Neural progenitor cell (in vitro differentiated cells): ENCODE measurements around the gene CCDC141. TPM values are rescaled to one million over a fixed set of nuclear protein-coding genes. Genes with fewer than 3 reads are reported as not detected.

Experiments used
- DNase-seq: peaks from one replicate; pipeline ENCODE4 v3.0.0-alpha.2; 2016; ENCODE audit warnings: low spot score
- H2AFZ ChIP-seq: fragments of 200-600 bp; sonication (generic); replicated peaks from 2 replicates; pipeline ENCODE4 v1.6.1; 2016; ENCODE audit warnings: antibody characterized with exemption
- H3F3A ChIP-seq: fragments of 200-600 bp; sonication (generic); 2 replicates; pipeline ENCODE4 v1.6.1; 2016; ENCODE audit warnings: antibody characterized with exemption, low read depth
- H3K27ac ChIP-seq: fragments of 200-600 bp; sonication (generic); 2 replicates; pipeline ENCODE4 v1.5.1; 2016; ENCODE audit warnings: mild to moderate bottlenecking
- H3K27me3 ChIP-seq: fragments of 200-600 bp; sonication (generic); 2 replicates; pipeline ENCODE4 v1.6.1; 2016; ENCODE audit warnings: mild to moderate bottlenecking, moderate library complexity
- H3K36me3 ChIP-seq: fragments of 200-600 bp; sonication (generic); 2 replicates; pipeline ENCODE4 v1.5.1; 2016
- H3K4me1 ChIP-seq: fragments of 200-600 bp; sonication (generic); 2 replicates; pipeline ENCODE4 v1.6.1; 2016; ENCODE audit warnings: mixed run types
- H3K4me2 ChIP-seq: fragments of 200-600 bp; sonication (generic); 2 replicates; pipeline ENCODE4 v1.6.1; 2016
- H3K4me3 ChIP-seq: fragments of 200-600 bp; sonication (generic); 2 replicates; pipeline ENCODE4 v1.5.1; 2016
- H3K79me2 ChIP-seq: fragments of 200-600 bp; sonication (generic); 2 replicates; pipeline ENCODE4 v1.6.1; 2016; ENCODE audit warnings: low read depth
- H3K9ac ChIP-seq: fragments of 200-600 bp; sonication (generic); 2 replicates; pipeline ENCODE4 v1.6.1; 2016
- H3K9me3 ChIP-seq: fragments of 200-600 bp; sonication (generic); 2 replicates; pipeline ENCODE4 v1.5.1; 2016; ENCODE audit warnings: low read depth
- H4K20me1 ChIP-seq: fragments of 200-600 bp; sonication (generic); 2 replicates; pipeline ENCODE4 v1.6.1; 2016; ENCODE audit warnings: low read depth
- H3K27ac Mint-ChIP-seq: 3 replicates; pipeline ENCODE4 v1.8.0; 2021; ENCODE audit warnings: mixed read lengths
- H3K27me3 Mint-ChIP-seq: 2 replicates; pipeline ENCODE4 v1.8.0; 2022; ENCODE audit warnings: low read depth, mild to moderate bottlenecking, inconsistent platforms, moderate library complexity, mixed read lengths; ENCODE audit not compliant: insufficient read depth
- H3K36me3 Mint-ChIP-seq: 3 replicates; pipeline ENCODE4 v1.8.0; 2021; ENCODE audit warnings: mixed read lengths
- H3K4me1 Mint-ChIP-seq: 3 replicates; pipeline ENCODE4 v1.8.0; 2021; ENCODE audit warnings: mixed read lengths
- H3K4me3 Mint-ChIP-seq: 3 replicates; pipeline ENCODE4 v1.8.0; 2021; ENCODE audit warnings: mild to moderate bottlenecking, moderate library complexity, mixed read lengths
- H3K9me3 Mint-ChIP-seq: 3 replicates; pipeline ENCODE4 v1.8.0; 2020; ENCODE audit warnings: mixed read lengths
- CTCF ChIP-seq: fragments of 200-600 bp; sonication (generic); IDR thresholded peaks from 2 replicates; pipeline ENCODE4 v1.5.1; 2017; ENCODE audit warnings: antibody characterized with exemption, mild to moderate bottlenecking
- EZH2 ChIP-seq: fragments of 200-600 bp; sonication (generic); IDR thresholded peaks from 2 replicates; pipeline ENCODE4 v1.6.1; 2017; ENCODE audit warnings: antibody characterized with exemption, mild to moderate bottlenecking, moderate library complexity
- EZH2phosphoT487 ChIP-seq: fragments of 200-600 bp; sonication (generic); IDR thresholded peaks from 2 replicates; pipeline ENCODE4 v1.6.1; 2017; ENCODE audit warnings: antibody characterized with exemption
- total RNA-seq: library from RNA; depleted of rRNA; stranded (reverse); fragments of >200 nt; gene quantifications from 2 replicates; pipeline ENCODE4 v1.2.3, GENCODE V29; 2015; ENCODE audit warnings: low replicate concordance

Gene CCDC141
- total RNA-seq, 1 donor from 2014 or later: 1.8 TPM

GRCh38 chr2:178830451-178830850 is 219.5 kb downstream of the CCDC141 start:
- Histone ChIP-seq H4K20me1 (no peaks in the 10 kb centered on the region), H2AFZ (peak overlapping the region; percentile 60), H3K79me2 (no peaks in the 10 kb centered on the region), H3K9me3 (no peaks in the 10 kb centered on the region), H3K9ac (no peak overlapping the region), H3K27me3 (no peaks in the 10 kb centered on the region), H3K4me1 (peaks cover 11% of the 10 kb centered on the region), H3K4me3 (no peak overlapping the region), H3K4me2 (no peak overlapping the region), H3K27ac (no peak overlapping the region), H3F3A (no peaks in the 10 kb centered on the region), H3K36me3 (no peaks in the 10 kb centered on the region)
- Mint-ChIP-seq H3K4me3 (no peak overlapping the region), H3K4me1 (peaks cover 4% of the 10 kb centered on the region), H3K27ac (no peak overlapping the region), H3K36me3 (no peaks in the 10 kb centered on the region), H3K27me3 (no peaks in the 10 kb centered on the region), H3K9me3 (no peaks in the 10 kb centered on the region)
- DNase-seq: peak; percentile 12
- TF ChIP-seq CTCF: no peak
- TF ChIP-seq EZH2: no peak
- no peak for TF ChIP-seq EZH2phosphoT487

GRCh38 chr2:178829981-178830380 is 220.0 kb downstream of the CCDC141 start:
- no peak for DNase-seq
- H3K27me3 Mint-ChIP-seq: no peaks in the 10 kb centered on the region

GRCh38 chr2:178829299-178829960 is 220.5 kb downstream of the CCDC141 start:
- H3K9me3 ChIP-seq: no peaks in the 10 kb centered on the region
- peaks cover 4% of the 10 kb centered on the region for H3K4me1 Mint-ChIP-seq
- H3K27ac Mint-ChIP-seq: no peak overlapping the region
- H3K79me2 ChIP-seq: no peaks in the 10 kb centered on the region
- no peak overlapping the region for H3K4me3 ChIP-seq
- peaks cover 11% of the 10 kb centered on the region for H3K4me1 ChIP-seq
- H3K4me3 Mint-ChIP-seq: no peak overlapping the region
- H3K9ac ChIP-seq: no peak overlapping the region
- H3K27me3 Mint-ChIP-seq: no peaks in the 10 kb centered on the region
- no peak overlapping the region for H3K4me2 ChIP-seq
- no peak overlapping the region for H3K27ac ChIP-seq
- H3K36me3 Mint-ChIP-seq: no peaks in the 10 kb centered on the region
- no peak for DNase-seq
- TF ChIP-seq EZH2 (no peak), EZH2phosphoT487 (no peak), CTCF (no peak)
- H4K20me1 ChIP-seq: no peaks in the 10 kb centered on the region
- H3K36me3 ChIP-seq: no peaks in the 10 kb centered on the region
- peaks cover 2% of the 10 kb centered on the region for H3K9me3 Mint-ChIP-seq
- peak overlapping the region; percentile 78 for H2AFZ ChIP-seq
- no peaks in the 10 kb centered on the region for H3F3A ChIP-seq
- H3K27me3 ChIP-seq: no peaks in the 10 kb centered on the region

More at GRCh38 chr2:178829981-178830380, 220.0 kb downstream of the CCDC141 start:
- H3K4me3 ChIP-seq: no peak overlapping the region
- no peak overlapping the region for H3K27ac ChIP-seq
- H3K36me3 ChIP-seq: no peaks in the 10 kb centered on the region
- no peaks in the 10 kb centered on the region for H3K9me3 ChIP-seq
- no peaks in the 10 kb centered on the region for H4K20me1 ChIP-seq
- no peak overlapping the region for H3K9ac ChIP-seq
- Mint-ChIP-seq H3K4me3 (no peak overlapping the region), H3K36me3 (no peaks in the 10 kb centered on the region), H3K27ac (no peak overlapping the region), H3K4me1 (peaks cover 4% of the 10 kb centered on the region), H3K9me3 (peaks cover 2% of the 10 kb centered on the region)
- H2AFZ ChIP-seq: peak overlapping the region; percentile 78
- H3K4me1 ChIP-seq: peaks cover 11% of the 10 kb centered on the region
- H3F3A ChIP-seq: no peaks in the 10 kb centered on the region
- H3K79me2 ChIP-seq: no peaks in the 10 kb centered on the region
- no peak for TF ChIP-seq EZH2
- no peak for TF ChIP-seq CTCF
- no peak for TF ChIP-seq EZH2phosphoT487
- no peak overlapping the region for H3K4me2 ChIP-seq
- H3K27me3 ChIP-seq: no peaks in the 10 kb centered on the region
